ENCODE data around the gene PLCG2. TPM values are rescaled to one million over a fixed set of nuclear protein-coding genes. Genes with fewer than 3 reads are reported as not detected.
"Not testable (repeated sequence)": the region's sequence is repeated elsewhere in the genome, so short reads cannot be mapped to it uniquely, and the experiment has no call there.

PLCG2 gene
- total and polyA plus RNA-seq, 9 donors = 4.6 to 7.6 (median 5.3) TPM

- no peaks in the 10 kb centered on the region for H3K36me3 ChIP-seq (ENCODE audit: control insufficient read depth, insufficient read depth, low read length)
- H3K4me1 ChIP-seq (ENCODE audit: control insufficient read depth, insufficient read depth, low read length) = peaks cover 2% of the 10 kb centered on the region
- peak; percentile 72 for DNase-seq
- no peak overlapping the region for H3K27ac ChIP-seq (ENCODE audit: low read length)
- 41% methylated on average over 10 of the region's 13 CpGs for WGBS (ENCODE audit: insufficient coverage)
- no peak overlapping the region for H3K4me3 ChIP-seq (ENCODE audit: low read length)
- H3K27me3 ChIP-seq (ENCODE audit: control insufficient read depth, insufficient read depth, low read length) = peaks cover 5% of the 10 kb centered on the region
- H3K9me3 ChIP-seq (replicated peaks; ENCODE audit: control insufficient read depth, low read depth, low read length) = no peaks in the 10 kb centered on the region
Measured at GRCh38 chr16:81752225-81752875, 26.7 kb upstream of the PLCG2 start.

DNA sequence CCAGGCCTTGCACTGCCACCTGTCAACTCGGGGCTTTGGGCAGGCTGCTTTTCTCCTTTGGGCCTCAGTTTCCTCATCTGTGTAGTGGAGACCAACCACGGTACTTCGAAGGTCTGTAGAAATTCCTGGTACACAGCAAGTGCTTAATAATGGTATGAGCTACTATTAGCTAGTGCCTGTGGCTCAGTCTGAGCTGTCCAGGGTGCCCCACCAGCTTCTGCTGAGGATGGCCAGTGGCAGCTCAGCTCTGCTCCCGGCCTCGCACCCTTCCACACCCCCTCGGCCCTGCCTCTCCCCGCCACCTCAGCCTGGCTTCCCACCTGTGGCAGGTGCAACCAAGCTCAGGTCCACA, 26.2 kb upstream of the PLCG2 start:
- 94% methylated on average over 5 of the region's 7 CpGs for WGBS (ENCODE audit: insufficient coverage)
- Histone ChIP-seq H3K27me3 (ENCODE audit: control insufficient read depth, insufficient read depth, low read length) (peaks cover 5% of the 10 kb centered on the region), H3K4me1 (ENCODE audit: control insufficient read depth, insufficient read depth, low read length) (peaks cover 2% of the 10 kb centered on the region), H3K9me3 (replicated peaks; ENCODE audit: control insufficient read depth, low read depth, low read length) (no peaks in the 10 kb centered on the region), H3K27ac (ENCODE audit: low read length) (no peak overlapping the region), H3K4me3 (ENCODE audit: low read length) (no peak overlapping the region), H3K36me3 (ENCODE audit: control insufficient read depth, insufficient read depth, low read length) (no peaks in the 10 kb centered on the region)
- DNase-seq = no peak

DNA sequence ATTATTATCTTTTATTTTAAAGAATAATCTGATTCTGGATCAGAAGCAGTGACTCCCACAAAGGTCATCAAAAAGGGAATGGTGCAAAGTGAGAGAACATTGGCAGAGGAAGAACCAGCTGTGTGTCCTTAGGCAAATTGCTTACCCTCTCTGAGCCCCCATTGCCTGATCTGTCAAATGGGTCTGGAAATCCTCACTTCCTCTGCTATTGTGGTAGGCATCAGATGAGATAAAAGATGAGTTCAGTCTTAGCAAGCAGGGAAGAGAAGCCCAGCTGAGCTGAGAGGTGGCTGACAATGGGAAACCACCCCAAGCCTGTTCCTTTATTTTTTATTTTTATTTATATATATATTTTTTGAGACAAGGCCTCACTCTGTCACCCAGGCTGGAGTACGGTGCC, 24.2 kb upstream of the PLCG2 start:
- no peaks in the 10 kb centered on the region for H3K36me3 ChIP-seq (ENCODE audit: control insufficient read depth, insufficient read depth, low read length)
- no peaks in the 10 kb centered on the region for H3K9me3 ChIP-seq (replicated peaks; ENCODE audit: control insufficient read depth, low read depth, low read length)
- H3K27ac ChIP-seq (ENCODE audit: low read length) = no peak overlapping the region
- no peak overlapping the region for H3K4me3 ChIP-seq (ENCODE audit: low read length)
- no peak for DNase-seq
- peaks cover 2% of the 10 kb centered on the region for H3K4me1 ChIP-seq (ENCODE audit: control insufficient read depth, insufficient read depth, low read length)
- WGBS (ENCODE audit: insufficient coverage) = no CpG with 5 or more reads among the region's 1 CpG
- H3K27me3 ChIP-seq (ENCODE audit: control insufficient read depth, insufficient read depth, low read length) = no peaks in the 10 kb centered on the region

DNA sequence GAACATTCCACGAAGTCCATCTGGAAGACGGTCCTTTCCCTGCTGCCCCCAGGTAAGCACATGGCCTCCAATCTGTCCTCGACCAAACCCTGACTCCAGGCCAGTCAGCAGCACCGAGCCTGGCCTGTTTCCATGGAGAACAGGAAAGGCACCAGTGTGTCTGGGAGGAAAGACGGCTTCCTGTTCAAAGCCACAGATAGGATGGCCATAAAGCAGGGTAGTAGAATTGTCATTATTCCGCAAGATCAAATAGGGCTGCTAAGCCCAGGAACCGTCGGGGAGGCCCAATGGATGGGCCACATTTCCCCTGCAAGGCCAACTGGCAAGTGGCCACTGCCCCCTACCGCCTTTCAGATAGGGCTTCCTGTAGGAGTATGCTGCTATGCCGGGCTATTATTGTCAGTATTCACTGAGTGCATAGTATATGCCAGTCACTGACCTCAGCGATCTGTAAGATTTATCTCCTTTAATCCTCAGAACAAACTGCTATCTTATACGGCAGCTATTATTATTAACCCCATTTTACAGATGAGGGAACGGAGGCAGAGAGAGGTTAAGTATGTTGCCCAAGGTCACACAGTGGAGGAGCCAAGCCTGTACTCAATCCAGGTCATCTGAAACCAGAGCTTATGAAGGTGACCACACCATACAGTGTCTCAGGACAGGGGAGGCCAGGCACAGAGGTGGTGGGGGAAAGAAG, 23.0 kb upstream of the PLCG2 start:
- H3K9me3 ChIP-seq (replicated peaks; ENCODE audit: control insufficient read depth, low read depth, low read length) = no peaks in the 10 kb centered on the region
- H3K27me3 ChIP-seq (ENCODE audit: control insufficient read depth, insufficient read depth, low read length) = peaks cover 2% of the 10 kb centered on the region
- WGBS (ENCODE audit: insufficient coverage) = 14% methylated on average over 8 of the region's 13 CpGs
- peak; percentile 54 for DNase-seq
- H3K4me1 ChIP-seq (ENCODE audit: control insufficient read depth, insufficient read depth, low read length) = peaks cover 2% of the 10 kb centered on the region
- H3K4me3 ChIP-seq (ENCODE audit: low read length) = no peak overlapping the region
- no peaks in the 10 kb centered on the region for H3K36me3 ChIP-seq (ENCODE audit: control insufficient read depth, insufficient read depth, low read length)
- H3K27ac ChIP-seq (ENCODE audit: low read length) = no peak overlapping the region

DNA sequence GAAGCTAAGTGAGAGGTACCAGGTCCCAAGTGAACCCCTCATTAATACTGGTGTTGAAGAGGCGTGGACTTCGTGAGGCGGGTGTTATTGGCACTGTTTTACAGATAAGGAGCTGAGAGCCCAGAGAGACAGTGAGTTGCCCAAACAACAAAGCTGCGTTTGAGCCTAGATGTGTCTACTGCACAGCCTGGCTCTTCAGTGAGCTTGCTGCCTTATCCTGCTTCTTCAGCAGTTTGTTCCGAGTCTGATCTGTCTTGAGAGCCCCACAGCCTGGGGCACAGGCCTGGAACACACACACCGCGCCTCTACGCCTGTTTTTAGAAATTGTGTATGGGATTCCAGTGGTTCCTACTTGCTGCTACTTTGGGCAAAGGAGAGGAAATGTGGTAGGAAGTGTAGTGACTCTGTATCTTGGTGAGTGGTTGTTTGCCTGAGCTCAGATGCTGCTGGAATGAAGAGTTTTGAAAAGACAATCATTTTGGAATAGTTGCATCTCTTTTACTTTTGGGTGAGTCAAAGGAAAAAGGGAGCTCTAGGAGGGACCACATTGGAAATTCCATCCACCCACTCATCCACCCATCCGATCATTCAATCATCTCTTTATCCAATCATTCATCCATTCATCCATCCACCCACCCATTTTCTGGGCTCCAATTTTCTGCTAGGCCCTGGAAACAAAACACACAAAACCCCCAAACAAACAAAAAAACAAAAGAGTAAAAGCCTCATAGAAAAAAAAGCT, 22.3 kb upstream of the PLCG2 start:
- Histone ChIP-seq H3K27ac (ENCODE audit: low read length) (no peak overlapping the region), H3K4me1 (ENCODE audit: control insufficient read depth, insufficient read depth, low read length) (peaks cover 2% of the 10 kb centered on the region), H3K4me3 (ENCODE audit: low read length) (no peak overlapping the region), H3K27me3 (ENCODE audit: control insufficient read depth, insufficient read depth, low read length) (peaks cover 2% of the 10 kb centered on the region), H3K9me3 (replicated peaks; ENCODE audit: control insufficient read depth, low read depth, low read length) (no peaks in the 10 kb centered on the region), H3K36me3 (ENCODE audit: control insufficient read depth, insufficient read depth, low read length) (no peaks in the 10 kb centered on the region)
- WGBS (ENCODE audit: insufficient coverage) = 59% methylated on average over 9 of the region's 9 CpGs
- DNase-seq = no peak

- no peak for DNase-seq
- Histone ChIP-seq H3K36me3 (ENCODE audit: control insufficient read depth, insufficient read depth, low read length) (no peaks in the 10 kb centered on the region), H3K27ac (ENCODE audit: low read length) (no peak overlapping the region), H3K27me3 (ENCODE audit: control insufficient read depth, insufficient read depth, low read length) (peaks cover 2% of the 10 kb centered on the region), H3K4me1 (ENCODE audit: control insufficient read depth, insufficient read depth, low read length) (no peaks in the 10 kb centered on the region), H3K4me3 (ENCODE audit: low read length) (no peak overlapping the region), H3K9me3 (replicated peaks; ENCODE audit: control insufficient read depth, low read depth, low read length) (no peaks in the 10 kb centered on the region)
- no CpG with 5 or more reads among the region's 2 CpGs for WGBS (ENCODE audit: insufficient coverage)
Measured at GRCh38 chr16:81758376-81758775, 20.7 kb upstream of the PLCG2 start.

- no CpG with 5 or more reads among the region's 4 CpGs for WGBS (ENCODE audit: insufficient coverage)
Measured at GRCh38 chr16:81762322-81762721, 16.8 kb upstream of the PLCG2 start.

GRCh38 chr16:81765111-81765919, 13.8 kb upstream of the PLCG2 start:
- 86% methylated on average over 8 of the region's 11 CpGs for WGBS (ENCODE audit: insufficient coverage)
- no peaks in the 10 kb centered on the region for H3K4me1 ChIP-seq (ENCODE audit: control insufficient read depth, insufficient read depth, low read length)

More at GRCh38 chr16:81762322-81762721, 16.8 kb upstream of the PLCG2 start:
- not testable (repeated sequence) for H3K4me1 ChIP-seq (ENCODE audit: control insufficient read depth, insufficient read depth, low read length); DNase-seq; H3K27ac ChIP-seq (ENCODE audit: low read length); H3K27me3 ChIP-seq (ENCODE audit: control insufficient read depth, insufficient read depth, low read length); H3K4me3 ChIP-seq (ENCODE audit: low read length); H3K36me3 ChIP-seq (ENCODE audit: control insufficient read depth, insufficient read depth, low read length); H3K9me3 ChIP-seq (replicated peaks; ENCODE audit: control insufficient read depth, low read depth, low read length)

GRCh38 chr16:81765969-81766368, 13.1 kb upstream of the PLCG2 start:
- Histone ChIP-seq H3K27me3 (ENCODE audit: control insufficient read depth, insufficient read depth, low read length) (no peaks in the 10 kb centered on the region), H3K36me3 (ENCODE audit: control insufficient read depth, insufficient read depth, low read length) (no peaks in the 10 kb centered on the region), H3K27ac (ENCODE audit: low read length) (no peak overlapping the region), H3K4me1 (ENCODE audit: control insufficient read depth, insufficient read depth, low read length) (no peaks in the 10 kb centered on the region), H3K4me3 (ENCODE audit: low read length) (no peak overlapping the region), H3K9me3 (replicated peaks; ENCODE audit: control insufficient read depth, low read depth, low read length) (no peaks in the 10 kb centered on the region)
- DNase-seq = no peak

More at GRCh38 chr16:81765111-81765919, 13.8 kb upstream of the PLCG2 start:
- DNase-seq = no peak
- Histone ChIP-seq H3K27me3 (ENCODE audit: control insufficient read depth, insufficient read depth, low read length) (no peaks in the 10 kb centered on the region), H3K27ac (ENCODE audit: low read length) (no peak overlapping the region), H3K9me3 (replicated peaks; ENCODE audit: control insufficient read depth, low read depth, low read length) (no peaks in the 10 kb centered on the region), H3K36me3 (ENCODE audit: control insufficient read depth, insufficient read depth, low read length) (no peaks in the 10 kb centered on the region), H3K4me3 (ENCODE audit: low read length) (no peak overlapping the region)
